Keratinocyte (primary cell): ENCODE results near the gene SLC7A14. TPM values are rescaled to one million over a fixed set of nuclear protein-coding genes. Genes with fewer than 3 reads are reported as not detected.

Experiments used
- DNase-seq: peaks from one replicate; pipeline ENCODE4 v3.0.0-alpha.2; 2011; ENCODE audit warnings: low read depth, missing footprints, low spot score
- FAIRE-seq: peaks from 2 replicates; lab custom pipeline; 2011; peaks lifted over from hg19 to GRCh38; lab: Jason Lieb, UNC
- H2AFZ ChIP-seq: 2 replicates; pipeline ENCODE4 v1.6.0; 2012; ENCODE audit warnings: low read length, control low read depth, inconsistent platforms; ENCODE audit not compliant: control insufficient read depth
- H3K27ac ChIP-seq: 2 replicates; pipeline ENCODE4 v1.5.1; 2011; ENCODE audit warnings: low read length; ENCODE audit not compliant: control insufficient read depth, insufficient read depth
- H3K27me3 ChIP-seq: 3 replicates; pipeline ENCODE4 v1.6.0; 2011; ENCODE audit warnings: low read length; ENCODE audit not compliant: control insufficient read depth, insufficient read depth; ENCODE audit errors: extremely low read depth
- H3K36me3 ChIP-seq, 2 experiments: 2 replicates in 1 of 2; 3 replicates in 1 of 2; pipeline ENCODE4 v1.5.1; 2011; ENCODE audit warnings: low read length in 2 of 2, mild to moderate bottlenecking in 1 of 2; ENCODE audit not compliant: control insufficient read depth in 2 of 2, insufficient read depth in 2 of 2; ENCODE audit errors: extremely low read depth in 1 of 2
- H3K4me1 ChIP-seq: 3 replicates; pipeline ENCODE4 v1.5.1; 2011; ENCODE audit warnings: low read length; ENCODE audit not compliant: control insufficient read depth, insufficient read depth; ENCODE audit errors: extremely low read depth
- H3K4me2 ChIP-seq: 3 replicates; pipeline ENCODE4 v1.6.0; 2011; ENCODE audit warnings: low read depth, low read length; ENCODE audit not compliant: control insufficient read depth, insufficient read depth; ENCODE audit errors: extremely low read depth
- H3K4me3 ChIP-seq, 3 experiments: fragments of 200-600 bp in 1 of 3; sonication (generic) in 1 of 3; 2 replicates in 2 of 3; 3 replicates in 1 of 3; pipeline ENCODE4 v1.5.1; 2011 to 2016; ENCODE audit warnings: low read length in 3 of 3, mild to moderate bottlenecking in 3 of 3, control low read depth in 2 of 3, inconsistent platforms in 1 of 3, low read depth in 1 of 3, mixed read lengths in 1 of 3, mixed run types in 1 of 3, moderate library complexity in 1 of 3; ENCODE audit not compliant: control insufficient read depth in 2 of 3, insufficient read depth in 2 of 3; ENCODE audit errors: extremely low read depth in 1 of 3
- H3K79me2 ChIP-seq: 2 replicates; pipeline ENCODE4 v1.6.0; 2012; ENCODE audit warnings: low read length; ENCODE audit not compliant: control insufficient read depth, insufficient read depth
- H3K9ac ChIP-seq: 3 replicates; pipeline ENCODE4 v1.6.0; 2011; ENCODE audit warnings: low read length; ENCODE audit not compliant: control insufficient read depth, insufficient read depth; ENCODE audit errors: extremely low read depth
- H3K9me1 ChIP-seq: 3 replicates; pipeline ENCODE4 v1.6.0; 2011; ENCODE audit warnings: low read length; ENCODE audit not compliant: control insufficient read depth, insufficient read depth; ENCODE audit errors: extremely low read depth
- H3K9me3 ChIP-seq: 2 replicates; pipeline ENCODE4 v1.5.1; 2012; ENCODE audit warnings: low read depth, low read length; ENCODE audit not compliant: control insufficient read depth
- H4K20me1 ChIP-seq: 3 replicates; pipeline ENCODE4 v1.6.0; 2011; ENCODE audit warnings: low read length; ENCODE audit not compliant: control insufficient read depth, insufficient read depth; ENCODE audit errors: extremely low read depth
- EZH2 ChIP-seq: IDR thresholded peaks from one replicate; pipeline ENCODE4 v1.6.1; 2012; ENCODE audit warnings: inconsistent platforms, mild to moderate bottlenecking, low read length, moderate library complexity
- dilution Hi-C: fragments of 300-500 bp; cut with MboI; formaldehyde crosslinking; loops from one replicate; pipeline ENCODE4 v1.7.0; 2020; ENCODE audit warnings: low sequenced_read_pairs; ENCODE audit not compliant: extremely low pct_ligation_motif_present
- polyA plus RNA-seq, 5 experiments: library from polyadenylated mRNA; depleted of rRNA in 3 of 5; stranded (reverse) in 3 of 5; stranded (forward) in 1 of 5; unstranded in 1 of 5; fragments of >200 nt; gene quantifications; 1 replicate in 1 of 5; 2 replicates in 3 of 5; 3 replicates in 1 of 5; pipeline versions ENCODE4 v1.2.1 to v1.2.3, GENCODE V29; 2011 to 2012; ENCODE audit warnings: missing spikeins in 2 of 5, low read depth in 1 of 5, low replicate concordance in 1 of 5
- TF ChIP-seq, protein P1 (sequence below), 3 experiments: IDR thresholded peaks in 1 of 3; conservative IDR thresholded peaks in 1 of 3; optimal IDR thresholded peaks in 1 of 3; 2 replicates in 2 of 3; 3 replicates in 1 of 3; pipeline versions ENCODE3 to v1.5.1; 2011; ENCODE audit warnings: low read length in 3 of 3, mild to moderate bottlenecking in 3 of 3, moderate library complexity in 2 of 3, control low read depth in 1 of 3, inconsistent platforms in 1 of 3; ENCODE audit not compliant: insufficient read depth in 2 of 3; ENCODE audit errors: extremely low read depth in 1 of 3

Gene SLC7A14
- polyA plus RNA-seq, 1 donor (not counting 4 experiments of a cell fraction or from before 2014, with no cell fraction given) = not detected

- no peak overlapping the region for H3K9ac ChIP-seq
- no peak for TF ChIP-seq EZH2
- TF ChIP-seq, protein P1, sequence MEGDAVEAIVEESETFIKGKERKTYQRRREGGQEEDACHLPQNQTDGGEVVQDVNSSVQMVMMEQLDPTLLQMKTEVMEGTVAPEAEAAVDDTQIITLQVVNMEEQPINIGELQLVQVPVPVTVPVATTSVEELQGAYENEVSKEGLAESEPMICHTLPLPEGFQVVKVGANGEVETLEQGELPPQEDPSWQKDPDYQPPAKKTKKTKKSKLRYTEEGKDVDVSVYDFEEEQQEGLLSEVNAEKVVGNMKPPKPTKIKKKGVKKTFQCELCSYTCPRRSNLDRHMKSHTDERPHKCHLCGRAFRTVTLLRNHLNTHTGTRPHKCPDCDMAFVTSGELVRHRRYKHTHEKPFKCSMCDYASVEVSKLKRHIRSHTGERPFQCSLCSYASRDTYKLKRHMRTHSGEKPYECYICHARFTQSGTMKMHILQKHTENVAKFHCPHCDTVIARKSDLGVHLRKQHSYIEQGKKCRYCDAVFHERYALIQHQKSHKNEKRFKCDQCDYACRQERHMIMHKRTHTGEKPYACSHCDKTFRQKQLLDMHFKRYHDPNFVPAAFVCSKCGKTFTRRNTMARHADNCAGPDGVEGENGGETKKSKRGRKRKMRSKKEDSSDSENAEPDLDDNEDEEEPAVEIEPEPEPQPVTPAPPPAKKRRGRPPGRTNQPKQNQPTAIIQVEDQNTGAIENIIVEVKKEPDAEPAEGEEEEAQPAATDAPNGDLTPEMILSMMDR (optimal IDR thresholded peaks at IDR 0.05 in 1 of 3, IDR thresholded peaks at IDR 0.05 in 1 of 3, conservative IDR thresholded peaks at IDR 0.05 in 1 of 3; ENCODE audit: extremely low read depth in 1 of 3, insufficient read depth in 2 of 3, low read length in 3 of 3) = no peak
- no peaks in the 10 kb centered on the region for H3K9me3 ChIP-seq
- no peak for DNase-seq
- H3K4me2 ChIP-seq = no peak overlapping the region
- H2AFZ ChIP-seq = no peak overlapping the region
- dilution Hi-C loops = no loop called here
- H3K9me1 ChIP-seq = no peaks in the 10 kb centered on the region
- no peaks in the 10 kb centered on the region for H4K20me1 ChIP-seq
- no peaks in the 10 kb centered on the region for H3K4me1 ChIP-seq
- H3K27me3 ChIP-seq = no peaks in the 10 kb centered on the region
- FAIRE-seq = no peak
- no peaks in the 10 kb centered on the region for H3K79me2 ChIP-seq
- no peaks in the 10 kb centered on the region for H3K36me3 ChIP-seq
- no peak overlapping the region for H3K27ac ChIP-seq
- H3K4me3 ChIP-seq = no peak overlapping the region
Observed at GRCh38 chr3:170634663-170635384, 48.9 kb upstream of the SLC7A14 start.

DNA sequence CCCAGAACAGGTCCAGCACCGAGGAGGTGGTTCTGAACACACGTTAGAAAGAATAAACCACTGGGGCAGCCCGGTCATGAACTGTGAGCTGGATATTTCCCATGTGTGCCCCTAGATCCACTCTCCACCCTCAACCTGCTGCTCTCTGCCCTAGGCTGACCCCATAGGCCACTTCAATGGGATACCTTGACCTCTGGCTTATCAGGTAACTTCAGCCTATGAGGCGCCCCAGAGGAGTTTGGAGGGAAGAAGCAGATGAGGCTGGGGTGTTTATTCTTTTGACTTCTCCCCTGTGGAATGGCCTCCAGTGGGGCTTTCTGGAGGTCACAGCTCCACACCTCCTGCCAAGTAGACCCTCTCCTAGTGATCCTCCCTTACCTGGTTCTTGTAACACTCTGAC is 47.7 kb upstream of the SLC7A14 start:
- H2AFZ ChIP-seq = no peak overlapping the region
- dilution Hi-C loops = no loop called here
- no peak for FAIRE-seq

More for the DNA sequence above, 47.7 kb upstream of the SLC7A14 start:
- no peak for DNase-seq
- Histone ChIP-seq H3K4me2 (no peak overlapping the region), H3K4me1 (no peaks in the 10 kb centered on the region), H3K4me3 (no peak overlapping the region), H3K36me3 (no peaks in the 10 kb centered on the region), H4K20me1 (no peaks in the 10 kb centered on the region), H3K27me3 (no peaks in the 10 kb centered on the region), H3K9me1 (no peaks in the 10 kb centered on the region), H3K9me3 (no peaks in the 10 kb centered on the region), H3K79me2 (no peaks in the 10 kb centered on the region), H3K9ac (no peak overlapping the region), H3K27ac (no peak overlapping the region)
- TF ChIP-seq EZH2 = no peak
- TF ChIP-seq, protein P1 (optimal IDR thresholded peaks at IDR 0.05 in 1 of 3, IDR thresholded peaks at IDR 0.05 in 1 of 3, conservative IDR thresholded peaks at IDR 0.05 in 1 of 3; ENCODE audit: extremely low read depth in 1 of 3, insufficient read depth in 2 of 3, low read length in 3 of 3) = no peak
